Measurements from ENCODE around the gene NWD2.

Gene NWD2

GRCh38 chr4:37470245-37470644 is 225.7 kb downstream of the NWD2 start:
- Mint-ChIP-seq H3K4me1 (no peaks in the 10 kb centered on the region), H3K27me3 (peaks cover 16% of the 10 kb centered on the region), H3K36me3 (no peaks in the 10 kb centered on the region), H3K27ac (no peak overlapping the region), H3K9me3 (no peaks in the 10 kb centered on the region), H3K4me3 (no peak overlapping the region)
- no peak for DNase-seq
- CTCF ChIA-PET, result no interaction called here

DNA sequence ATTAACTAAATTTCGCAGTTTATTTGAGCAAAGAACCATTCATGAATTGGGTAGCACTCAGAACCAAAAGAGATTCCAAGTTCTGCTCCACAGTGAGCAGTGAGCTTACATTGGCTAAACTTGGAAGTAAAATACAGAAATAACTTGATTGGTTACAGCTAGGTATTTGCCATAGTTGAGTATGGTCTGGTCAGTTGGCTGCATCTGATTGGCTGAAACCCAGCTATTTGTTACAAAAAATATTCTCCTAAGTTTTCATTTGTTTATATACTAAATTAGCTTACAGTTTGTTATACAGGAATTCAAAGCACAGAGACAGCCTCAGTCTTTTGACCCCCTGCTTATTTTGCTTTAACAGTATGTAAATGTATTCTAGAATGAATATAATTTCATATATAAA is 226.6 kb downstream of the NWD2 start:
- H3K27me3 Mint-ChIP-seq, result peaks cover 16% of the 10 kb centered on the region
- H3K4me1 Mint-ChIP-seq, result no peaks in the 10 kb centered on the region
- H3K9me3 Mint-ChIP-seq, result no peaks in the 10 kb centered on the region
- DNase-seq, result no peak
- no peak overlapping the region for H3K27ac Mint-ChIP-seq
- H3K4me3 Mint-ChIP-seq, result no peak overlapping the region
- H3K36me3 Mint-ChIP-seq, result no peaks in the 10 kb centered on the region
- CTCF ChIA-PET, result no interaction called here

GRCh38 chr4:37471971-37472370 is 227.4 kb downstream of the NWD2 start:
- CTCF ChIA-PET, result interaction anchor here (0.5 kb wide), 1 partner anchor 840 kb away, joined by 3 read pairs; no protein-coding TSS in a partner anchor
- Mint-ChIP-seq H3K9me3 (no peaks in the 10 kb centered on the region), H3K4me1 (no peaks in the 10 kb centered on the region), H3K27me3 (peaks cover 16% of the 10 kb centered on the region), H3K27ac (no peak overlapping the region), H3K4me3 (no peak overlapping the region), H3K36me3 (no peaks in the 10 kb centered on the region)
- no peak for DNase-seq

- Mint-ChIP-seq H3K27ac (no peak overlapping the region), H3K9me3 (no peaks in the 10 kb centered on the region), H3K4me3 (no peak overlapping the region), H3K27me3 (peaks cover 16% of the 10 kb centered on the region), H3K36me3 (no peaks in the 10 kb centered on the region), H3K4me1 (no peaks in the 10 kb centered on the region)
- no peak for DNase-seq
- CTCF ChIA-PET, result no interaction called here
Measured at GRCh38 chr4:37473807-37474206, 229.3 kb downstream of the NWD2 start.

DNA sequence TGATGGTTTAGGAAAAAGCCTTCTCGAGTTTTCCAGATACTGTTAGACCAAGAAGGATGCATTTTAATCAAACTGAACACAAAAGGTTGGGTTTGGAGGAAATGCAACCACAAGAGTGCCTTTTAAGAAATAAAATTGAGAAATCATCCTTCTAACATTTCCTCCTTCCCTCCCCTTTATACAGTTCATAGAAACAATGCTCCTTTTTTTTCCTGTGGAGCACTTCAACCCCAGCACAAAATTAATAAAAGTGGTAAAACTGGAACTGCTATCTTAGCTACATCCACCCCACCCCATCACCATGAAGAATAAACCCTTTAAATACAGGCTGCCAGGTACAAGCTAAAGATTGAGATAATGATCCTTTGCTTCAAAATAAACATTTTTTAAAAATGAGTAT is 230.5 kb downstream of the NWD2 start:
- Mint-ChIP-seq H3K27me3 (peaks cover 24% of the 10 kb centered on the region), H3K27ac (no peak overlapping the region), H3K9me3 (no peaks in the 10 kb centered on the region), H3K4me1 (no peaks in the 10 kb centered on the region), H3K4me3 (no peak overlapping the region), H3K36me3 (no peaks in the 10 kb centered on the region)
- no peak for DNase-seq
- CTCF ChIA-PET, result interaction anchor here (0.7 kb wide), 1 partner anchor 317 kb away, joined by 3 read pairs; no protein-coding TSS in a partner anchor

DNA sequence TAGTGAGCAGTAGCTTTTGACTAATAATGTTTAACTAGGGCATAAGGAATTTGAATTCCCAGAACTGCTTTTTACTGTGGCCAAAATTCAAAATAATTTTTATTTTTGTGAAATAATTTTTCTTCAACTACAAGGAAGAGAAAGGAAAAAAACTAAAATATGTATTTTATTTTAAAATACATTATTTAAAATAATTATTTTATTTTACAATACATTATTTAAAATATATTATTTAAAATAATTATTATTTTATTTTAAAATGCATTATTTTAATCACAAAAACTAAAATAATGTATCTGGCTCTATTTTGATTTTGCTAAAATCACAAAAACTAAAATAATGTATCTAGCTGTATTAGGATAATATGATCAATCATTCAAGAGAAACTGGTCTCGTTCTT is 231.2 kb downstream of the NWD2 start:
- Mint-ChIP-seq H3K4me3 (no peak overlapping the region), H3K9me3 (no peaks in the 10 kb centered on the region), H3K36me3 (no peaks in the 10 kb centered on the region), H3K27me3 (peaks cover 27% of the 10 kb centered on the region), H3K4me1 (no peaks in the 10 kb centered on the region), H3K27ac (no peak overlapping the region)
- no peak for DNase-seq
- CTCF ChIA-PET, result interaction anchor here (0.7 to 1.6 kb wide), 2 partner anchors 145 to 318 kb away, joined by 3 read pairs; no protein-coding TSS in a partner anchor

DNA sequence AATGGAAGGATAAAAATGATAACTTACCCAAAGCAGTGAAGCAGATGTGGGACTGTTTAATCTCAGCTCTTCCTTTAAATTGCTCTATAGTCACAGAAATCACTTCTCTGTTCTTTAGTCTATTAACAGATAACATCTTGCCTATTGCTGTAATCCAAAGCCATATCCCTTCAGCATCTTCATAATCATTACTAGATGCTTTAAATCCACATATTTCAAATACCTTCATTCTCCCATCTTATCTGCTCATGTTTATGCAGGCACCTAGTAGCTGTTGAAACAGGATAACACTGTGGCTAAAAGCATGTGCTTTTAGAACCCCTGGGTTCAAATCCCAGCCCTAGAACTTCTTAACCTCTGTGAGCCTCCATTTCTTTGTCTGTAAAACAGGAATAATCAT is 231.7 kb downstream of the NWD2 start:
- CTCF ChIA-PET, result interaction anchor here (1.6 kb wide), 1 partner anchor 144 kb away, joined by 3 read pairs; no protein-coding TSS in a partner anchor
- H3K4me3 Mint-ChIP-seq, result no peak overlapping the region
- no peaks in the 10 kb centered on the region for H3K9me3 Mint-ChIP-seq
- H3K27me3 Mint-ChIP-seq, result peaks cover 27% of the 10 kb centered on the region
- H3K36me3 Mint-ChIP-seq, result no peaks in the 10 kb centered on the region
- DNase-seq, result no peak
- H3K4me1 Mint-ChIP-seq, result no peaks in the 10 kb centered on the region
- H3K27ac Mint-ChIP-seq, result no peak overlapping the region

- CTCF ChIA-PET, result interaction anchor here (1.6 kb wide), 1 partner anchor 144 kb away, joined by 3 read pairs; no protein-coding TSS in a partner anchor
- no peak for DNase-seq
- H3K9me3 Mint-ChIP-seq, result no peaks in the 10 kb centered on the region
- no peaks in the 10 kb centered on the region for H3K36me3 Mint-ChIP-seq
- H3K27ac Mint-ChIP-seq, result no peak overlapping the region
- no peaks in the 10 kb centered on the region for H3K4me1 Mint-ChIP-seq
- H3K27me3 Mint-ChIP-seq, result peaks cover 24% of the 10 kb centered on the region
- no peak overlapping the region for H3K4me3 Mint-ChIP-seq
Measured at GRCh38 chr4:37476691-37477090, 232.1 kb downstream of the NWD2 start.

DNA sequence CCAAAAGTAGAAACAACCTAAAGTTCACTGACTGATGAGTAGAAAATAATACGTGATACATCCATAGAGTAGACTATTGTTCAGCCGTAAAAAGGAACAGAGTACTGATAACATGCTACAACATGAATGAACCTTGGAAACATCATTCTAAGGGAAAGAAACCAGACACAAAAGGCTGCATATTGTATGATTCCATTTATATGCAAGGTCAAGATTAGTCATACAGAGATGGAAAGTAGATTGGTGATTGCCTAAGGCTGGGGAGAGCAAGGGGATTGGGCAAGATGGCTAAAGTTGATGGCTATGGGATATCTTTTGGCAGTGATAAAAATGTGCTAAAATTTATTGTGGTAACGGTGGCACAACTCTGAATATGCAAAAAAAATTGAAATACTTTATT is 232.6 kb downstream of the NWD2 start:
- peaks cover 20% of the 10 kb centered on the region for H3K27me3 Mint-ChIP-seq
- H3K4me3 Mint-ChIP-seq, result no peak overlapping the region
- H3K4me1 Mint-ChIP-seq, result no peaks in the 10 kb centered on the region

DNA sequence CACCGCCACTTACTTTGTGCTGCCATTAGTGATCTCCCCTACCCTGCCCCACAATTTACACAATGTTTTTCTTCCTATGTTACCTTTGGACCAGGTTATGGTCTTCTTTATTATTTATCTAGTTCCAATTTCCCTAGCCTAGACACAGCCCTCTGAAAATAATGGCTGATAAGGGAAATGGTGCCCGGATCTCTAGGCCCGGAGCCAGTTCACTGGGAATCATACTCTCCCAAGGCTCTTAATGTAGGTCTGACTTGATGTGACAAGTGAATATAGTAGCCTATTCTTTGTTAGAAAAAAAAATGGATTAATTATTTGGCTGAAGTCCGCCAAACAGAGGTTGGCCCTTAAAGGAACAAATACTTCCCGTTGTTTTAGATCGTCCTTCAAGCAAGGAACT is 233.6 kb downstream of the NWD2 start:
- Mint-ChIP-seq H3K36me3 (no peaks in the 10 kb centered on the region), H3K27ac (no peak overlapping the region), H3K4me1 (no peaks in the 10 kb centered on the region), H3K27me3 (peaks cover 20% of the 10 kb centered on the region), H3K4me3 (no peak overlapping the region), H3K9me3 (no peaks in the 10 kb centered on the region)
- DNase-seq, result no peak
- CTCF ChIA-PET, result no interaction called here

More for the DNA sequence above, 232.6 kb downstream of the NWD2 start:
- CTCF ChIA-PET, result interaction anchor here (1.6 kb wide), 1 partner anchor 143 kb away, joined by 3 read pairs; no protein-coding TSS in a partner anchor
- Mint-ChIP-seq H3K27ac (no peak overlapping the region), H3K36me3 (no peaks in the 10 kb centered on the region), H3K9me3 (no peaks in the 10 kb centered on the region)
- no peak for DNase-seq

DNA sequence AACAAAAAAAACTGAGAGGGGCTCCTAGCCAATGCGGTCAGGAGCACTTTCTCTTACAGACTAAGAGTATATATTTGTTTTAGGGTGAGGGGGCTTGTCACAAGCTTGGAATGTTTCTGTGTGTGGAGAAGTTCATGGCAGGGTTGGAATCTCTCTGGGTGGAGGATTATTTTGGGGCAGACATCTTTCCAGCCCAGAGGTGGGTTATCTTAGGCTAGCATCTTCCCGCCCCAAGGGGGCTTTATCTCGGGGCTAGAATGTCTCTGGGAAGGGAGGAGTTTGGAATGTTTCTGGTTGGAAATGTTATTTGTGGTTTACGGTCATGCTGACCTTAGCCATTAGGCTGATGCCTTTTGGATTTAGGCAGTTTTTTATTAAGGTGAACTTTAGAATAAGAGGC is 236.0 kb downstream of the NWD2 start:
- Mint-ChIP-seq H3K4me1 (no peaks in the 10 kb centered on the region), H3K9me3 (no peaks in the 10 kb centered on the region), H3K36me3 (no peaks in the 10 kb centered on the region), H3K27ac (no peak overlapping the region), H3K4me3 (no peak overlapping the region), H3K27me3 (peaks cover 11% of the 10 kb centered on the region)
- CTCF ChIA-PET, result no interaction called here
- DNase-seq, result no peak

DNA sequence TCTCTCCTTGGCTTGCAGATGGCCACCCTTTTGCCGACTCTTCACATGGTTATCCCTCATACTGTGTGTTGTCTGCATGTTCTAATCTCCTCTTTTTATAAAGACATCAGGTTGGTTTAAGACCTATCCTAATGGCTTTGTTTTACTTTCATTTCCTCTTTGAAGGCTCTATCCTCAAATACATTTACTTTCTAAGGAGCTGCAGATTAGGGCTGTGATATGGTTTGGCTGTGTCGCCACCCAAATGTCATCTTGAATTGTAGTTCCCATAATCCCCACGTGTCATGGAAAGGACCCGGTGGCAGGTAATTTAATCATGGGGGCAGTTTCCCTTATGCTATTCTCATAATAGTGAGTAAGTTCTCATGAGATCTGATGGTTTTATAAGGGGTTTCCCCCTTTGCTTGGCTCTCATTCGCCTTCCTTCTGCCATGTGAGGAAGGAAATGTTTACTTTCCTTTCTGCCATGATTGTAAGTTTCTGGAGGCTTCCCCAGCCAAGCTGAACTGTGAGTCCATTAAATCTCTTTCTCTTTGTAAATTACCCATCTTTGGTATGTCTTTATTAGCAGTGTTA is 237.1 kb downstream of the NWD2 start:
- H3K4me1 Mint-ChIP-seq, result no peaks in the 10 kb centered on the region
- CTCF ChIA-PET, result no interaction called here
- H3K27me3 Mint-ChIP-seq, result peaks cover 11% of the 10 kb centered on the region
- H3K9me3 Mint-ChIP-seq, result no peaks in the 10 kb centered on the region
- no peak overlapping the region for H3K27ac Mint-ChIP-seq
- no peak overlapping the region for H3K4me3 Mint-ChIP-seq
- no peaks in the 10 kb centered on the region for H3K36me3 Mint-ChIP-seq
- no peak for DNase-seq

GRCh38 chr4:37482236-37482913 is 237.8 kb downstream of the NWD2 start:
- H3K4me3 Mint-ChIP-seq, result no peak overlapping the region
- no peaks in the 10 kb centered on the region for H3K4me1 Mint-ChIP-seq
- CTCF ChIA-PET, result no interaction called here
- DNase-seq, result no peak
- no peaks in the 10 kb centered on the region for H3K9me3 Mint-ChIP-seq
- H3K27ac Mint-ChIP-seq, result no peak overlapping the region
- no peaks in the 10 kb centered on the region for H3K36me3 Mint-ChIP-seq
- H3K27me3 Mint-ChIP-seq, result peaks cover 11% of the 10 kb centered on the region

DNA sequence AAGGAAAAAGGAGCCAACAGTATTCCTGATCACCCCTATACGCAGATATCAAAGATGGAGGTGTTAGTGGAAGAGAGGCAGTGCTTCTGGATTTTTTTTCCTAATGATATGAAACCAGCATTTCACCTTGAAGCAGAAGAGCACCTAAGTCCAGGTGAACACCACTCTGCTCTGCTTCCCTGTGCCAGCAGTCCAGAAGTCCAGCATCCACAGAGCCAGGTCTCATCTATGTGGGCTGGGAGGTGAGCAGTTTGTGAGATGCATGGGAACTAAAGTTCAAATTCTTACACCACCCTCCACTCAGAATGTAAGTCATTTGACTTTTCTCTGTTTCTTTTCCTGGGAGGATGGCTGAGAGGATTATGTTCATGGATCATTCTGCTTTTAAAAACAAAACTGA is 239.1 kb downstream of the NWD2 start:
- CTCF ChIA-PET, result no interaction called here
- Mint-ChIP-seq H3K36me3 (no peaks in the 10 kb centered on the region), H3K4me3 (no peak overlapping the region), H3K9me3 (no peaks in the 10 kb centered on the region), H3K4me1 (no peaks in the 10 kb centered on the region), H3K27ac (no peak overlapping the region), H3K27me3 (peaks cover 14% of the 10 kb centered on the region)
- no peak for DNase-seq

DNA sequence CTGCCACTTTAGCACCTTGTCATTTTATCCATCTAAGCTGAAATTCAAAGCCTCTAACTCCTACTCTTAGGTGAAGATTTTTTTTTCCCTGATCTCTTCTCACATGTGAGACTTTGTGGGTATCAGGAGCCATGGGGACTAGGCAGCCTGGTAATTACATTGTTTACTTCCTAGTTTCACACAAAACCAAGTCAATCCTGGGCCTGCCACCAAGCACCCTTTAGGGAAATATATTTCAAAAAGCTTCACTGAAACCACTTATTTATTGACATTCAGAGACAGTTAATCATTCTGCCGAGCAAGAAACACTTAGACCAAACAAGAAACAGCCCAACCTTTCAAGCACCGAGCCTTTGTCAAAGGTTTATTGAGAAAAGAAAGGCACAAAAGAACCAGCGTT is 241.6 kb downstream of the NWD2 start:
- H3K9me3 Mint-ChIP-seq, result no peaks in the 10 kb centered on the region
- CTCF ChIA-PET, result no interaction called here
- H3K27ac Mint-ChIP-seq, result no peak overlapping the region
- H3K4me1 Mint-ChIP-seq, result no peaks in the 10 kb centered on the region
- H3K27me3 Mint-ChIP-seq, result peaks cover 7% of the 10 kb centered on the region
- no peaks in the 10 kb centered on the region for H3K36me3 Mint-ChIP-seq
- H3K4me3 Mint-ChIP-seq, result no peak overlapping the region
- DNase-seq, result no peak
